PC-9 (cell line): ENCODE results near the gene ZNF385B.

Source experiments
- CTCF ChIP-seq: fragments of 200-600 bp; sonication (generic); conservative IDR thresholded peaks from 2 replicates; pipeline ENCODE4 v1.6.1; 2017; ENCODE audit warnings: mixed run types, antibody characterized with exemption, mild to moderate bottlenecking, moderate library complexity
- EZH2 ChIP-seq: fragments of 200-600 bp; sonication (generic); IDR thresholded peaks from 2 replicates; pipeline ENCODE4 v1.8.0; 2017; ENCODE audit warnings: antibody characterized with exemption, low read depth

- TF ChIP-seq CTCF = no peak
- no peak for TF ChIP-seq EZH2
These were observed 256.8 kb downstream of the ZNF385B start for GRCh38 chr2:179604598-179604997.
